GM21723 (cell line): Measurements from ENCODE around the gene PAX8.

ENCODE experiments used
- ATAC-seq: cut with Tn5 transposase; IDR thresholded peaks from one replicate; pipeline ENCODE4 v1.9.1; 2021; ENCODE audit warnings: mild to moderate bottlenecking, moderate library complexity; ENCODE audit not compliant: unreplicated experiment

PAX8 gene

GRCh38 chr2:113238871-113239839 lies 39.6 kb downstream of the PAX8 start:
- no peak for ATAC-seq

DNA sequence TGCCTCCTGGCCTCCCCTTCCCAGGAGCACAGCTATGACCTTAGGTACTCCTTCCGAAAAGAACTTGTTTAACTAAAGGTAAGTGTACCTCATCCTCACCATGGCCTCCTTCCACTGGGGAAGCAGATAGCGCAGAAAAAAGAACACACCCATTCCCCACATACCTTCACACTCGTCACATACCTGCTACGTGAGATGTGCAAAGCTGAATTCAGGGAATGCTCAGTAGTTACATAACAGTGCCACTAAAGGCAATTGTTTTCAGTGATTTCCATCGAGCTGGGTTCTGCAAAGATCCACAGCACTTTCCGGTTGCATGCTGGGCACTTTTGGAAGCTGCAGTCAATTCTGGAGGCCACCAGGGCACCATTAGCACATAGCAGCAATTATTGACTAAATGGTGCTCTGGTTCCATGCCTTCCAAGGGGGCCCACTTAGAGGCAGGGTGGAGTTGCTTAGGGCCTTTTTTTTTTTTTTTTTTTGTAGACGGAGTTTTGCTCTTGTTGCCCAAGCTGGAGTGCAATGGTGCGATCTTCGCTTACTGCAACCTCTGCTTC lies 41.0 kb downstream of the PAX8 start:
- ATAC-seq, result no peak

DNA sequence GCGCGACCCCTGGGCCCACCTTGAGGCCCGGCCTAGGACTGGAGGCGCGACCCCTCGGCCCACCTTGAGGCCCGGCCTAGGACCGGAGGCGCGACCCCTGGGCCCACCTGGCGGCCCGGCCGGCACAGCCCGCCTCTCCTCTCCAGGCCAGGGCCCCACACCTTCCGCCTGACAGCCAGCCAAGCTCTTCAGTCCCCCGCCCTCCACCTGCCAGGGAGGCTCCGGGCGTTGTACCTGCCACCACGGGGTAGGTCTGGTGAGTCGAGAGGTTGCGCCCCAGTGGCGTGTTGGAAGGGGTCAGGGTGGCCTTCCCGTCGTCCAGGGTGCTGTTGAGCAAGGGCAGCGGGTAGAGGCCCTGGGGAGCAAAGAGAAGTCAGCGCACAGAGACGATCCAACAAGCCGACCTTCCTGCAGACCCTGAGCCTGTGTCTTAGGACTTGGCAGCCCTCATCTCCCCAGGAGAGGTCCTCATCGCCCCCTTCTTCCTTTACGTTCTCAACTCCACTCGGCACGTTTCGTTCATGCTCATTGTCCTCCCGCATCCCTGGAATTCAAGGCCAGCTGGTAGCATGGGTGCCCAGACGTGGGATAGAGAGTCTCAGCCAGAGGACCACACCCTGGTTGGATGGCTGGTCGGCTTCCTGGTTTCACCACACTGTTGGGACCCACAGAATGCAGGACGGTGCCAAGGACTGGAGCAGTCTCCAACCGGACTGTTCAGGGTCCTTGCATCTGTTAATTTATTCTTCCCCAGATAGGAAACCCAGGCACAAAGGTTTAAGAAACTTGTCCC lies 42.2 kb downstream of the PAX8 start:
- no peak for ATAC-seq

GRCh38 chr2:113235347-113236226 lies 43.1 kb downstream of the PAX8 start:
- peak; percentile 96 for ATAC-seq

- peak; percentile 34 for ATAC-seq
These were observed 43.9 kb downstream of the PAX8 start for GRCh38 chr2:113234721-113235346.

GRCh38 chr2:113233593-113234550 lies 44.8 kb downstream of the PAX8 start:
- ATAC-seq, result no peak

DNA sequence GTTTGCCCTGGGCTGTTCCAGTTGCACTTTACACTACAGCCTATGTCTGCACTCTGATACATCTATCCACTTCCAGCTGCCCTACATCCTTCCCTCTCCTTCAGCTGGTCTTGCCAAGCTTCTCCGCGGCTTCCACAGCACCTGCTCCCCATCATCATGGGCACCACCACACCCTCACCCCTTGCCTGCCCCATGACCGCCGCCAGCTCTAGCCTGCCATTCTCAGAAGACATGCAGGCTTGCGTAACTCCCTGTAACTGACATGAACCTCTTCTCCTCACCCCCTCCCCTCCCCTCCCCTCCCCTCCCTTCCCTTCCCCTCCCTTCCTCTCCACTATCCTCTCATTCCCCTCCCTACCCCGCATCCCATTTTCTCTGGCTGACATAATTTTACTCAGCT lies 46.0 kb downstream of the PAX8 start:
- no peak for ATAC-seq

DNA sequence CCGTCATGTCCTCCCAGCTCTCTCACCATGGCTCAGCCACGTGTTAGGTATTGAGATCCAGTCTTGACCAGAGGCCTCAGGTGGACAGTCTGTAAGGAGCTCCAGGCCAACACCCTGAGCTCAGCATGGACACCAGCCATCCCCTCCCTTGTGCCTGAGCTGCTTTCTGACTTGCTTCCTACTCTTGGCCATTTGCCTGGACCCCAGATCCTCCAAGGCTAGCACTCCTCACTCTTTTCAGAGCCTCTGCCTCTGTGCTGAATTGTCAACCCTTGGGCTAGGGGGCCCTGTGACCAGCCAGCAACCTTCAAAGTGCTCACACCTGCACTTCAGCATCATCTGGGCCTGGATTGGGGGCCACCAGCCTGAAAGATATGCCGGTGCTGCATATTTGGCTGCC lies 46.6 kb downstream of the PAX8 start:
- ATAC-seq, result no peak

- ATAC-seq, result no peak
These were observed 47.7 kb downstream of the PAX8 start for GRCh38 chr2:113231064-113231463.

DNA sequence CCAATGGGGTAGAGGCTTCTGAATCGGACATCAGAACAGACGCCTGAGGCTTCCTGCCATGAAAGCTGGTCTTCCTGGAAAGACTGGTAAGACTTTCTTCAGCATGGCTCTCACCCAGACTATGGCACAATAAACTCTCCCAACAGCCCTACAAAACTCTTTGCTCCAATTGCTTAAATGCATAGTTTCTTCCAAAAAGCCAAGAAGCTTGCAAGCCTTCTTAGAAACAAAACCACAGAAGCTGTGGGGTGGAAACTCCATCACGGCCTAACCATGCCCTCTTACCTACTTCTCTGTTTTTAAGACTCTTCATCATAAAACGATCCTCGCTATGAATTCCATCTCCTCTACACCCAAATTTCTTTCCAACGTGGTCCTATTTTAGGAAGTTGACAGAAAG lies 48.2 kb downstream of the PAX8 start:
- no peak for ATAC-seq

GRCh38 chr2:113229795-113230194 lies 48.9 kb downstream of the PAX8 start:
- ATAC-seq, result no peak

DNA sequence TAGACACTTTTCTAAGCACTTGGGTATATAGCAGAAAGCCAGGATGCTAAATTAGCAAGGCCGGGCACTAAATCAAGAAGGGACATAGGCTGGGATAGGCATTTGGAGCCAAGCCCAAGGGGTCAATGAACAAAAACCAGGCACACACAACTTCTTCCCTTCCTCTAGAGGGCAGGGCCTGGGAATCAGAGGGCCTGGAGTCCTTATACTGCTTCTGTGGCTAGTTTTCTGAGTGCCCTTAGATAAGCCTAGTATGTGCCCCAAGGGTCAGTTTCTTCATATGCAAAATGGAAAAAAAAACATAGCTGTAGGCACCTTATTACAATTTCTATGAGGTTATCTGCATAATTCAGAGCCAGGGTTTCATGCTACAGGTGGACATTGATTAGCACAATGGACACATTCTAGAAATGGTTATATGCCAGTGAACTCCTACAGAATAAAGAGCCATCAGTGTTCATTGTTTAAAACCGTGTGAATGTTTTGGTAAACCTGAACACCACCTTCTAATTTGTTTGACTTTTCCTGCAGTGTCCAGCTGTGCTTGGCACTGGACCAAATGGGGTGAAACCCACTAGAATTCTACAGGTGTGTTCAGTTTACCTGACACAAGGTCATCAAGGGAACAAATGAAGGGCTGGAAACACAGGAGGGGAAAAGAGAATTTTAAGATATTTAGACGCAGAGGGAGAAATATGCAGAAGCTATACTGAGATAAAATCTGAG lies 49.6 kb downstream of the PAX8 start:
- no peak for ATAC-seq

GRCh38 chr2:113228351-113228750 lies 50.4 kb downstream of the PAX8 start:
- ATAC-seq, result no peak

DNA sequence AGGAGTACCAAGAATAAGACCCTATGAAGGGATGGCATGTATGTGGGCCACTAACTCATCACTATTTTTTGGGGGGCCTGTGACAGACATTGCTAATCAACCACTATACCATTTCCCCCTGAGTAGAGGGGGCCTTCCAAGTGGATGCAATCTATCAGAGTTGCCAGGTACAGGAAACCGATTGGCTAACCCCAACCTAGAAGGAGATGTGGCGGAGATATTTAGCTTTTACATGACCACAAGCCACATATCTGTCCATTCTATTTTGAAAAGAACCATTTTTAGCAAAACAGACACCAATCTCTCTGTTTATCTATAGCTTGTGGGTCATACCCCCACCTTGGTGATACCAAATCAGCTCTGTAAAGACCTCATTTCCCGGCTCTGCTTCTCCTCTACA lies 51.0 kb downstream of the PAX8 start:
- no peak for ATAC-seq

- ATAC-seq, result no peak
These were observed 51.4 kb downstream of the PAX8 start for GRCh38 chr2:113227290-113227689.

- no peak for ATAC-seq
These were observed 52.3 kb downstream of the PAX8 start for GRCh38 chr2:113226462-113226861.

GRCh38 chr2:113225263-113226259 lies 53.2 kb downstream of the PAX8 start:
- ATAC-seq, result no peak
